Forelimb muscle (tissue), 1 donor: ENCODE measurements around the gene CC2D2B. TPM values are rescaled to one million over a fixed set of nuclear protein-coding genes. Genes with fewer than 3 reads are reported as not detected.
"Not testable (repeated sequence)": the region's sequence is repeated elsewhere in the genome, so short reads cannot be mapped to it uniquely, and the experiment has no call there.

ENCODE experiments used
- DNase-seq: peaks from one replicate; pipeline ENCODE4 v3.0.0-alpha.2; 2013; ENCODE audit warnings: low read depth
- polyA plus RNA-seq: library from polyadenylated mRNA; unstranded; fragments of 120-200 nt; gene quantifications from one replicate; pipeline ENCODE4 v1.2.1, GENCODE V29; 2013; ENCODE audit not compliant: insufficient read length

The CC2D2B gene, protein sequence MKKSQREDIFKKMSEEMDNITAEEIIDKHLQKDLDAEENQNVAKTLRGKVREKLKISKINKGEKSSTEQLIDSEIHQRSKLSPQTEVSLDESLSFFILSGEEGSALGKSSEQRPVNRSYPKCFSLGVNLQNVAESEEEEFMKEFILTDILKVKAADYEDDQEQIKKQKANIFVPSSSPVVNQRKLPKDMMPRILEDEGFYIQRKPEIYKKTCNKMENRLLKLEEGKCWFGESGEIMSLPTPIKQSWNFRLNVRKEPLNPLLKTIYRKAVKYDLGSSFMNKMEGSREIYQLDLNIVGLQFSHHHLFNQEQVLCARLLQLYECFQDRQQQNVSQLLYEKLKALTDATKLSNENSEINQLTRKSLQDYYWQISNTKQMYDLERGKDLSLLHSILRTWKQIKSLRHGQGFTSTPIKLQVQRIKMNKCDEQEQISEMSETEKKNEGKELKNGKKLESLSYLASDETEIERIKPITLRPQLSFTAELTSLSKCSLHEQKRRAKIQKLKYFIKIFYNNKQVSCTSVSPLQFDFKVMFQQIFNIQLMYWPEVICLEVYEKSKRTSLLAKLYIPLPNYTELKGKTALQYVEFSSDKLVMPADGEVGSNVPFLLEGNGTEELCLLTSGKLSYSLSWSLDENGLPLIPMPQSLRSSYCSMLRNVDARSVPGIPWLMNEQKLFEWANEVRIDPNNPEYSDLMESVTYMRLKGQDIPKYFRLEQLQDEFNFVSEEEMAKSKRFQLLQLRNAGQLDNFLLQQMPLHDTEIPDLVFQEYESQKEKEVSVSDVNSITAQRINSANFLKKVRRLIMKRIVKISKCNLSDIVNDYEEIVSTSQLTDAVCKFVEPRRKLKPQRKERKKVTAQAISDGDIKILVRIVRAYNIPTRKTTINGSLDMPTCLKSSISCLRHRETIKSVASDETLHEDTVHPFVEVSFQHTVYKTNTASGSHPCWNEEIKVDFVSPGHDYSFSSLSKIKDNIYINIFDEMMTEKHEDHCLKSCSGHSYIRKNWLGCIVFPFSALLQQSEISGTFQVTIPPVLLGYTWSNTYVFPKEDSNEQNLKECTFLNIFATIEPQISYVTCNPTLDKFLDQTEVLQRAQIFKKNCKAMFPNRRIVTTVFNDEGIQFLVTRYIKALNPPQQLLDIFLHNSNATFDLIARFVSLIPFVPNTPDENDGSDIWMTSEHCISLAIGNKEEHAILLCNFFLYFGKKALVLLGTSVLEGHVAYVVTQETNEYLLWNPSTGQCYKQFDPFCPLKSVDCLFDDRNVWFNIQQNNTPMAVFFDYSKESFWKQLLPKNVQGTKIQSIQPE (N-terminal part only)
- polyA plus RNA-seq = 1.5 TPM

- peak; percentile 19 for DNase-seq
Measured at GRCh38 chr10:95907456-95908253, at the start of gene CC2D2B. CC2D2B (plus strand) TSS chr10:95907975; CDS start chr10:95911324, 3,349 bp downstream.

GRCh38 chr10:95860166-95860940 is 47.4 kb upstream of the CC2D2B start:
- DNase-seq = no peak

DNA sequence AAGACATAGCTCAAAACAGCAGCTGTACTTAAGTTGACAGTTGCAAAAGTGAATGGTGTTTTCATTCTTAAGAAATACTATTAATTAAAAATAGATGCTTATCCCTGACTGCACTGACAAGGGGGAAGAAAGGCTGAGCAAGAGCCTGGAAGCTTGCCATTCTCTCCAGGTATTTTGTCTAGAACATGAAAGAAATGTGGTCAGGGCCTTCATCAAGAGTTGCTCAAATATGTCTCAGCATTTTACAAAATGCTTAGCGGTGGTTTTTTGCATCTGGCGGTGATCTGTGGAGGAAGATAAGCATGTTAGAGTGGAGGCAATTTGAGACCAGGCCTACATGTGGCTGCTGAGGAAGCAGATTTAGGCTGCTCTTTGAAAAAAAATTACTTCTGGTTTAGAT is 46.4 kb upstream of the CC2D2B start:
- DNase-seq = no peak

DNA sequence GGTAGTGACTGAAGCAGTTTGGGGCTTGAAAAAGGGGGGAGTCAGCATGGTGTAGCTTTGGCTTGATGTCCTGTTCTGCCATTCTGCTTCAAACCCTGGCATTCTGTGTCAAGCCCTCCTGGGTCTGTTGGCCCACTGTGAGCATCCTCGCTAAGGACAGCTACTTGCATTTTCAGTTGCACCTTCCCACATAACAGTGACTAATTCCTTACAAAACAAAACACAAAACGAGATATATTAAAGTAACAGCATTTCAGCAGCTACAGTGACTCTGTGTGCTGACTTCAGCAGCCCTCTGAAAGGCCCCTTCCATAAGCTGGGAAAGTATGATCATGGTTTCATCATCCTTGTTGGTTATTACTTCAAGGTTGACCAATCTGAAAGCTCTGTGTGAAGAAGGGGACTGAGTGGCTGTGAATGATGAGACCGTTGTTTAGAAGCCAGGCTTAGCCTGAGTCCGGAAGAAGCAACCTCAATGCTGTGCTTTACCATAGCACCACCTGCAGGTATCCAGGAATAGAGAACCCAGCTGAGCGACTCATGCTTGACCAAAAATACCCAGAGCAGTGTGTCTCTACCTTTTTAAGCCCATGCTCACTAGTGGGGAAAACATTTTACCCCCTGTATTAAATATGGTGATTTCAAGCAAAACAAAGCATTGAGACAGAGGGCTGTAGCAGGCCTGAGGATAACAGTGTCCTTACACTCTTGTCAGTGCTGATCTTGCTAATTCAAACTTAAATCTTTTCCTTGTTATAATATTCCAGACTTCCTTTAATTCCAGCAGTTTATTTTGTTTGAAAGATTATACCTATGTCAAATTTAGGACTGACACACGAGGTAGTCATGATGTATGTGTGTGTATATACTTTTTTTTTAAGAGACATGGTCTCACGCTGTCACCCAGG is 42.6 kb upstream of the CC2D2B start:
- no peak for DNase-seq

DNA sequence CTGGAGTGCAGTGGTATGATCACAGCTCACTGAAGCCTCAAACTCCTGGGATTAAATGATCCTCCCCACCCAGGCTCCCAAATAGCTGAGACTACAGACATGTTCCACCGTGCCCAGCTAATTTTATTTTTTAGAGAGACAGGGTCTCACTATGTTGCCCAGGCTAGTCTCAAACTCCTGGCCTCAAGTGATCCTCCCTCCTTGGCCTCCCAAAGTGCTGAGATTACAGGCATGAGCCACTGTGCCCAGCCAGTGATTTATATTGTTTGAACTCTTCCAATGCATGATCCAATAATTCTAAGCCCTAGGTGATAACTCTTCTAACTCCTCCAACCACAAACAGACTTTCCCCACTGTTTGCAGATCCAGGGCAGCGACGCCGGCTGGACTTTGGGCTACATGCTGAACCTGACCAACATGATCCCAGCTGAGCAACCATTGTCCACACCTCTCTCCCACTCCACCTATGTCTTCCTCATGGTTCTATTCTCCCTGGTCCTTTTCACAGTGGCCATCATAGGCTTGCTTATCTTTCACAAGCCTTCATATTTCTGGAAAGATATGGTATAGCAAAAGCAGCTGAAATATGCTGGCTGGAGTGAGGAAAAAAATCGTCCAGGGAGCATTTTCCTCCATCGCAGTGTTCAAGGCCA is 41.8 kb upstream of the CC2D2B start:
- no peak for DNase-seq

DNA sequence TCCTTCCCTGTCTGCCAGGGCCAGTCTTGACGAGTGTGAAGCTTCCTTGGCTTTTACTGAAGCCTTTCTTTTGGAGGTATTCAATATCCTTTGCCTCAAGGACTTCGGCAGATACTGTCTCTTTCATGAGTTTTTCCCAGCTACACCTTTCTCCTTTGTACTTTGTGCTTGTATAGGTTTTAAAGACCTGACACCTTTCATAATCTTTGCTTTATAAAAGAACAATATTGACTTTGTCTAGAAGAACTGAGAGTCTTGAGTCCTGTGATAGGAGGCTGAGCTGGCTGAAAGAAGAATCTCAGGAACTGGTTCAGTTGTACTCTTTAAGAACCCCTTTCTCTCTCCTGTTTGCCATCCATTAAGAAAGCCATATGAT is 41.3 kb upstream of the CC2D2B start:
- DNase-seq = no peak

GRCh38 chr10:95867866-95868265 is 39.9 kb upstream of the CC2D2B start:
- DNase-seq = no peak

- DNase-seq = no peak
Measured at GRCh38 chr10:95872158-95872711, 35.5 kb upstream of the CC2D2B start.

DNA sequence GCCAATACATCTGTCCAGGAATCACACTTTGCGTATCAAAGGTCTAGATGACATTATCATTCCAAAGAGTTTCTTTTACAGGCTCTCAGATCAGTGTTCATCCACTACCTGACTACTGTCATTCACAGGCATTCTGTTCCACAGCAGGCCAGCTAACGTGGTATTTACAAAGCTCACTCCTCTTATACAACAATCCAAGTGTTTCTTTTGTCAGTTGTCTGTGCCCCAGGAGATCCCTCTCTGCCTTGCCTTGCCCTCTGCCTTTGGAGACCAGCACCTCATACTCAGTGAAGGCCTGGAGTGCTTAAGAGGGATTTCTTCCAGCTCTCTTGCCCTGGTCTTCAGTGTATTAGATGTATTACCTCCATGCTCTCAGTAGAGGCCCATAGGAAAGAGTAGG is 34.6 kb upstream of the CC2D2B start:
- no peak for DNase-seq

DNA sequence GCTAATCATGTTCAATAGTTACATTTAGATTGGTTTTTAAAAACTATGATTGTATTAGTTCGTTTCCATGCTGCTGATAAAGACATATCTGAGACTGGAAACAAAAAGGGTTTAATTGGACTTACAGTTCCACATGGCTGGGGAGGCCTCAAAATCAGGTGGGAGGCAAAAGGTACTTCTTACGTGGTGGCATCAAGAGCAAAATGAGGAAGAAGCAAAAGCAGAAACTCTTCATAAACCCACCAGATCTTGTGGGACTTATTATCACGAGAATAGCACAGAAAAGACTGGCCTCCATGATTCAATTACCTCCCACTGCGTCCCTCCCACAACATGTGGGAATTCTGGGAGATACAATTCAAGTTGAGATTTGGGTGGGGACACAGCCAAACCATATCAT is 34.1 kb upstream of the CC2D2B start:
- no peak for DNase-seq

GRCh38 chr10:95874783-95875182 is 33.0 kb upstream of the CC2D2B start:
- DNase-seq = not testable (repeated sequence)

GRCh38 chr10:95876756-95877155 is 31.0 kb upstream of the CC2D2B start:
- DNase-seq = no peak

DNA sequence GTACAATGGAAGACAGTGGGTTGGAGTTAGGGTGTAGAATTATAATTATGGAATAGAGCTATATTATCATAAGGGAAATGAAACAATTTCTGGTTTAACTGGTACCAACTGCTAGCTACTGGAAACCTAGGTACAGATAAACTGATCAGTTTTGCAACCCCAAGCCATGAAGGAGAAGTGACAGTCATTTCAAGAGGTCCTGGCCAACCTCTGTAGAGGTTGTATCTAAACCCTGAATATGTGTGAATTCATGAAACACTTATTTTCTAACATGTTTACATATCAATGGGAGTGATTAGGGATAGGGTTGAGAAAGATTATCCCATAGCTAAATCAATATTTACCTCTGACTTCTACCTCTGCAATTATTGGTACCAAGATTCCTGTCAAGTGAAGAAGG is 29.9 kb upstream of the CC2D2B start:
- DNase-seq = no peak

DNA sequence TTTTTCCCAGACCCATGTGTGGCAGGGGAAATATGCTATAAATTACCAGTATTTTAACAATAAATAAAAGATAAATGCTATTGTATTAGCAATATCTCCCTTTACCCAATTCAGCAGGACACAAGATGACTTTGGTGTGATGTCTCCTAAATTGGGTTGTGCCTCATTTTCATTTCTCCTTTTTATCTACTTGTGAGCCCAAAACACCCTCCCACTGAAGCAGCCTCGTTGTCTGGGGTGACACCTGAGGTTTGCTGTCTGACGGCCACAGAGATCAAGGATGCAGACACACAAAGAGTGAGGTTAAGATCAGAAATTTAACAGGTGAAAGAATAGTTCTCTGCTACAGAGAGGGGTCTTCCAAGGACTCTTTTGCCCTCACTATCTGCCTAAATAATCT is 27.1 kb upstream of the CC2D2B start:
- DNase-seq = no peak

GRCh38 chr10:95881316-95881715 is 26.5 kb upstream of the CC2D2B start:
- DNase-seq = peak; percentile 8

- DNase-seq = no peak
Measured at GRCh38 chr10:95889830-95890229, 17.9 kb upstream of the CC2D2B start.

DNA sequence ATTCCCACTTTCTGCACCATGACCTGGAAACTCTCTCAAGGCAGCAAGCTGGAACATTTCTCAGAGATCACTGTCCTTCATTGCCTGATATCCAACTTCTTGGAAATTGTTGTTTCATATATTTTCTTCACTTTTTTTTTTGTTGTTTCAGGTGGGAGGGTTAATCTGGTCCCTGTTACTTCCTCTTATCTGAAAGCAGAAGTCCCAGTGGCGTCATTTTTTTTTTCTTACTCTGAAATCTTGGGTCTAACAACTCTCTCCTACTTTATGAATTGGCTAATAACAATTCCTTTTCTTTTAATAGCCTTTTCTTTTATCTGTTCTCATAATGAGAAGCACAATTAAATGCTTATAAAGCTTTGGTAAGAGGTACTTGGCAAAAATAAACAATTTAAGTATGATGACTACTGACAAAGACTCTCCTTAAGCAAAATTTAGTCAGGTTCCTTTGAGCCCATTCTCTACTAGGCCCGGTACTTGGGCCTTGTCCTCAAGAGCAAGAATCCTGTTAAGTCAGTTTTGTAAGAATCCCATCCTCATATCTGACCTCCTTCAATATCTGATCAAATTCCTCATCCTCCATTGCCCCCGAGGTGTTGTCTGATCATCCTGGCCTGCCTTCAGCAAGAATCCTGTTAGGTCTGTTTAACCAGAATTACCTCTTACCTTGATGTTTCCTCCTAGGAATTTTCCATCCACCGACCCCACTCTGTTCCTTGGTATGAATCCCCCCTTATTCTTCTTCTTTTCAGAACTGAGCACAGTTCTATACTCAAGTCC is 11.5 kb upstream of the CC2D2B start:
- DNase-seq = no peak
